Kidney (tissue), 14 donors: ENCODE measurements around the gene TIMD4. TPM values are rescaled to one million over a fixed set of nuclear protein-coding genes. Genes with fewer than 3 reads are reported as not detected.
"Not testable (repeated sequence)": the region's sequence is repeated elsewhere in the genome, so short reads cannot be mapped to it uniquely, and the experiment has no call there.

Source experiments
- DNase-seq, 5 donors: peaks; one replicate each; pipeline ENCODE4 v3.0.0-alpha.2; 2013 to 2020
- FAIRE-seq: peaks from 2 replicates; lab custom pipeline; 2012; peaks lifted over from hg19 to GRCh38; lab: Jason Lieb, UNC
- H3K27ac ChIP-seq, 2 donors: one replicate each; pipeline ENCODE4 v1.7.0; 2013; ENCODE audit warnings: low read depth in 2 of 2, low read length in 2 of 2, inconsistent platforms in 1 of 2
- H3K27me3 ChIP-seq: one replicate; pipeline ENCODE4 v1.7.1; 2013; ENCODE audit warnings: low read length, inconsistent platforms; ENCODE audit not compliant: control insufficient read depth, insufficient read depth
- H3K36me3 ChIP-seq, 3 donors: one replicate each; pipeline versions ENCODE4 v1.7.0 to v1.7.1; 2013; ENCODE audit warnings: low read length in 3 of 3, control low read depth in 1 of 3, inconsistent platforms in 1 of 3; ENCODE audit not compliant: insufficient read depth in 3 of 3, control insufficient read depth in 2 of 3
- H3K4me1 ChIP-seq, 3 donors: one replicate each; pipeline versions ENCODE4 v1.7.0 to v1.7.1; 2013; ENCODE audit warnings: low read length in 3 of 3, inconsistent platforms in 1 of 3, low read depth in 1 of 3; ENCODE audit not compliant: control insufficient read depth in 2 of 3, insufficient read depth in 2 of 3
- H3K4me3 ChIP-seq, 3 donors: one replicate each; pipeline versions ENCODE4 v1.7.0 to v1.8.1; 2013; ENCODE audit warnings: low read length in 3 of 3, control low read depth in 1 of 3, inconsistent platforms in 1 of 3
- H3K9ac ChIP-seq, 3 donors: one replicate each; pipeline versions ENCODE4 v1.7.0 to v1.7.1; 2013; ENCODE audit warnings: low read length in 3 of 3, control low read depth in 1 of 3, inconsistent platforms in 1 of 3
- H3K9me3 ChIP-seq, 3 donors: one replicate each; pipeline versions ENCODE4 v1.7.0 to v1.7.1; 2013; ENCODE audit warnings: low read length in 3 of 3, control low read depth in 1 of 3, inconsistent platforms in 1 of 3; ENCODE audit not compliant: control insufficient read depth in 2 of 3, insufficient read depth in 1 of 3
- intact Hi-C: fragments of 100-400 bp; cut with DNase I; formaldehyde crosslinking; loops from one replicate; pipeline ENCODE4 v1.11.1; 2022
- polyA plus RNA-seq: library from polyadenylated mRNA; stranded (reverse); fragments of 350-450 nt; fragmentation: Illumina TruSeq; extraction: RNeasy Lipid Tissue Mini Kit (QIAGEN cat#74804); gene quantifications from one replicate; pipeline ENCODE4 v1.2.3, GENCODE V29; 2014; ENCODE audit warnings: low read depth, low replicate concordance; ENCODE audit not compliant: insufficient read depth
- total RNA-seq: library from RNA; stranded (reverse); fragmentation: NEBNext Ultra II Directional; extraction: Animal tissue kit (Norgen Biotek cat#: 25700); gene quantifications from one replicate; pipeline ENCODE4 v1.2.1, GENCODE V29; 2021
- TF ChIP-seq, protein P1 (sequence below): IDR thresholded peaks from 3 replicates; pipeline ENCODE4 v1.5.1; 2012; ENCODE audit warnings: mild to moderate bottlenecking, moderate library complexity, borderline replicate concordance; ENCODE audit not compliant: insufficient read depth; ENCODE audit errors: extremely low read depth
- donor health status: control.
- donor health status: control.
- donor health status: control.
- donor health status: control.
- donor health status: control.
- donor health status: DM: yes; HTN: yes; CAD: no.
- donor health status: Normal renal cell carcinoma (clear cell type).

The TIMD4 gene
- total and polyA plus RNA-seq, 2 donors from 2014 or later: 2.3 to 8.0 TPM

DNA sequence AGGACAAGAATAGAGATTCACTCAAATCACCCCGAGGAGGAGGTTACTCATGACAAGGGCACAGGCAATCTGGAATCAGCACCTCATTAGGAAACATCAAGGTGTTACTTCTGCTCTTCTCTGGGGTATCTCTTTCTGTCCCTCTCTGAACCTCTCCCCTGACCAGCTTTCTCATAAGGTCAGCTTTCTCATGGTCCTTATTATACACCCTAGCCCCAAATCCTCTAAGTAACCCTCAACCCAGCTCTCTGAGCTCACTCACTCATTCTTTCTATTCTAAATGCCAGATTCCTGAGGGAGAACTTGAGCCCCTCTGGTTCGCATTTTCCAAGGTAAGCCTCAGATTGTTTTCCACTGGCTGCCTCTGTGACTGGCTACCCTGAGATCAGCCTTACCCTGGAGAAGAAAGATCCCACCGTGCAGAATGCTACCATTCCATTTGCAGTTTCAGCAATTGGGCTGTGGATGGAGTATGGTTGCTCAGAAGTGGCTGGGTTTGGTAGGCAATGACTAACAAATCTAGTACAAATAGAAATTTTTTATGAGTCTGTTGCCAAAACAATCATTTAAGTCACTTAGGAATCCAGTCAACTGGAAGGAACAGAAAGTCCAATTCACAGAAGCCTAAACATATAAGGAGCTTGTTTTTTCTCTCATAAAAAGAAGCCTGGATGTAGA is 9.0 kb upstream of the TIMD4 start:
- intact Hi-C loops: no loop called here

DNA sequence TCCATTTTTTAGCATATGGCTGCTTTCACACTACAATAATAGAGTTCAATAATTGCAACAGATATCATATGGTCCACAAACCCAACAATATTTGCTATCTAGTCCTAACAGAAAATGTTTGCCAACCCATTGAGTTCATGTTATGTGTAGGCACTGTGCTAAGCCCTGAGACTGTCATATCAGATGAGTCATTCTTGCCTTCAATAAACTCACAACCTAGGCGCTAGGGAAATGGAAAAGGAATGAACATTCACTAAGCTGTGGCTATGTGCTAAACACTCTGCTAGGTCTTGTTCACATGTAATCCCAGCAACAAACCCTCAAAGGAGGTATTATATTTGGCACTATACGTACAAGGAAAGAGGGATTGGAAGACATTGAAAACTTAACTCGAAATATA is 8.4 kb upstream of the TIMD4 start:
- FAIRE-seq: no peak
- TF ChIP-seq, protein P1, sequence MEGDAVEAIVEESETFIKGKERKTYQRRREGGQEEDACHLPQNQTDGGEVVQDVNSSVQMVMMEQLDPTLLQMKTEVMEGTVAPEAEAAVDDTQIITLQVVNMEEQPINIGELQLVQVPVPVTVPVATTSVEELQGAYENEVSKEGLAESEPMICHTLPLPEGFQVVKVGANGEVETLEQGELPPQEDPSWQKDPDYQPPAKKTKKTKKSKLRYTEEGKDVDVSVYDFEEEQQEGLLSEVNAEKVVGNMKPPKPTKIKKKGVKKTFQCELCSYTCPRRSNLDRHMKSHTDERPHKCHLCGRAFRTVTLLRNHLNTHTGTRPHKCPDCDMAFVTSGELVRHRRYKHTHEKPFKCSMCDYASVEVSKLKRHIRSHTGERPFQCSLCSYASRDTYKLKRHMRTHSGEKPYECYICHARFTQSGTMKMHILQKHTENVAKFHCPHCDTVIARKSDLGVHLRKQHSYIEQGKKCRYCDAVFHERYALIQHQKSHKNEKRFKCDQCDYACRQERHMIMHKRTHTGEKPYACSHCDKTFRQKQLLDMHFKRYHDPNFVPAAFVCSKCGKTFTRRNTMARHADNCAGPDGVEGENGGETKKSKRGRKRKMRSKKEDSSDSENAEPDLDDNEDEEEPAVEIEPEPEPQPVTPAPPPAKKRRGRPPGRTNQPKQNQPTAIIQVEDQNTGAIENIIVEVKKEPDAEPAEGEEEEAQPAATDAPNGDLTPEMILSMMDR: no peak

More for the DNA sequence above, 9.0 kb upstream of the TIMD4 start:
- TF ChIP-seq, protein P1: no peak
- H3K27me3 ChIP-seq: no peaks in the 10 kb centered on the region
- no peaks in the 10 kb centered on the region for H3K36me3 ChIP-seq
- H3K4me3 ChIP-seq: no peak overlapping the region
- no peaks in the 10 kb centered on the region for H3K4me1 ChIP-seq
- no peaks in the 10 kb centered on the region for H3K9me3 ChIP-seq
- FAIRE-seq (no peak), DNase-seq (no peak)
- H3K27ac ChIP-seq: no peak overlapping the region
- H3K9ac ChIP-seq: no peak overlapping the region

DNA sequence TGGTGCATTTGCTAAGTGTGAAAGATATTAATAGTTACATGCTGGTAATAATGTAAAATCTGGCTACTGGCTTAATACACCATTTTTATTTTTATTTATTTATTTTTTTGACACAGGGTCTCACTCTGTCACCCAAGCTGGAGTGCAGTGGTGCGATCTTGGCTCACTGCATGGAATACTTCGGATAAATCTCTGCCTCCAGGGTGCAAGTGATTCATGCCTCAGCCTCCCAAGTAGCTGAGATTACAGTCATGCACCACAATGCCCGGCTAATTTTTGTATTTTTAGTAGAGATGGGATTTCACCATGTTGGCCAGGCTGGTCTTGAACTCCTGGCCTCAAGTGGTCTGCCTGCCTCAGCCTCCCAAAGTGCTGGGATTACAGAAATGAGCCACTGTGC is 4.4 kb upstream of the TIMD4 start:
- H3K4me3 ChIP-seq, H3K36me3 ChIP-seq, DNase-seq, intact Hi-C loops, H3K9ac ChIP-seq, H3K9me3 ChIP-seq, H3K27ac ChIP-seq, H3K4me1 ChIP-seq, FAIRE-seq, H3K27me3 ChIP-seq: not testable (repeated sequence)

More for the DNA sequence above, 8.4 kb upstream of the TIMD4 start:
- no peak for DNase-seq
- Histone ChIP-seq H3K9me3 (no peaks in the 10 kb centered on the region), H3K27me3 (no peaks in the 10 kb centered on the region), H3K9ac (no peak overlapping the region), H3K4me3 (no peak overlapping the region), H3K36me3 (no peaks in the 10 kb centered on the region), H3K4me1 (no peaks in the 10 kb centered on the region), H3K27ac (no peak overlapping the region)
- intact Hi-C loops: no loop called here

DNA sequence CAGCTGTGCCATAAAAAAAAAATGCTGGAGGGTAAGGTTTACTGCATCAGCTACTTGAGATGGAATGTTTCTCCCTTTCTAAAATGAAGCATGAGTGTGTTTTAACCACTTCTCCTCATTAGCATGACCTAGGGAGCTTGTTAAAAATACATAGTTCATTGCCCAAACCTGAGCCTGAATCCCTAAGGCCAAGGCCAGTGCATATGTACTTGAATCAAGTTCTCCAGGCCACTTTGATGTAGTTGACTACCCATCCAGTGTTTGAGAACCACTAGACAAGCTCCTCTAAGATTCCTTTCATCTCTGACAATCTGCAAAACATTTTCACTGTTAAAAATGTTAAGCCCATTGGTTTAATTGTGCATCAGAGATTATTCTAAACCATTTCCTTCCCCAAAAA is 6.7 kb downstream of the TIMD4 start:
- Histone ChIP-seq H3K36me3 (no peaks in the 10 kb centered on the region), H3K4me3 (no peak overlapping the region), H3K27ac (no peak overlapping the region), H3K9me3 (no peaks in the 10 kb centered on the region), H3K27me3 (no peaks in the 10 kb centered on the region), H3K4me1 (no peaks in the 10 kb centered on the region), H3K9ac (no peak overlapping the region)
- intact Hi-C loops: no loop called here
- no peak for DNase-seq
- no peak for FAIRE-seq
- TF ChIP-seq, protein P1: no peak
